ENCODE results near the gene IL1RAP. TPM values are rescaled to one million over a fixed set of nuclear protein-coding genes. Genes with fewer than 3 reads are reported as not detected.

The IL1RAP gene
- total RNA-seq, 4 donors from 2014 or later = 4.9 to 16.9 (median 10.8) TPM

DNA sequence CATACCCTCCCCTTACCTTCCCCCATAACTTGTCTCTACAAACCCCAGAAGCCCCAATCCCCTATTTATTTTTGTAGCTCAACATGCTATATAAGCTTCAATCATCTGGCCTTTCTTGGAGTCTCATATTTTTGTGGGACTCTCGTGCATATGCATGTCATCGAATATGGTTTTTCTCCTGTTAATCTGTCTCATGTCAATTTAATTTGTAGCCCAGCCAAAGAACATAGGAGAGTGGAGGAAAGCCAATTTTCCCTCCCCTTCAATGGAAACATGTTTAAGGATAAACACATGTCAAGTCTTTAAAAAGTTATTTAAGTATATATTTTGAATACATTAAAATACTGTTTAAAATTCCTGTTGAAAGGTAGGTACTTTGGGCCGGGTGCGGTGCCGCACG is 176.4 kb downstream of the IL1RAP start:
- no peaks in the 10 kb centered on the region for H3K36me3 ChIP-seq
- no peaks in the 10 kb centered on the region for H3K27me3 ChIP-seq
- intact Hi-C loops (cut with DNase I) = no loop called here
- no peak overlapping the region for H3K4me3 ChIP-seq (replicated peaks in 1 of 3)
- TF ChIP-seq, protein P1, sequence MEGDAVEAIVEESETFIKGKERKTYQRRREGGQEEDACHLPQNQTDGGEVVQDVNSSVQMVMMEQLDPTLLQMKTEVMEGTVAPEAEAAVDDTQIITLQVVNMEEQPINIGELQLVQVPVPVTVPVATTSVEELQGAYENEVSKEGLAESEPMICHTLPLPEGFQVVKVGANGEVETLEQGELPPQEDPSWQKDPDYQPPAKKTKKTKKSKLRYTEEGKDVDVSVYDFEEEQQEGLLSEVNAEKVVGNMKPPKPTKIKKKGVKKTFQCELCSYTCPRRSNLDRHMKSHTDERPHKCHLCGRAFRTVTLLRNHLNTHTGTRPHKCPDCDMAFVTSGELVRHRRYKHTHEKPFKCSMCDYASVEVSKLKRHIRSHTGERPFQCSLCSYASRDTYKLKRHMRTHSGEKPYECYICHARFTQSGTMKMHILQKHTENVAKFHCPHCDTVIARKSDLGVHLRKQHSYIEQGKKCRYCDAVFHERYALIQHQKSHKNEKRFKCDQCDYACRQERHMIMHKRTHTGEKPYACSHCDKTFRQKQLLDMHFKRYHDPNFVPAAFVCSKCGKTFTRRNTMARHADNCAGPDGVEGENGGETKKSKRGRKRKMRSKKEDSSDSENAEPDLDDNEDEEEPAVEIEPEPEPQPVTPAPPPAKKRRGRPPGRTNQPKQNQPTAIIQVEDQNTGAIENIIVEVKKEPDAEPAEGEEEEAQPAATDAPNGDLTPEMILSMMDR (IDR thresholded peaks at IDR 0.05) = no peak
- no peak for TF ChIP-seq POLR2A (IDR thresholded peaks at IDR 0.05)
- no peaks in the 10 kb centered on the region for H3K9me3 ChIP-seq
- no peaks in the 10 kb centered on the region for H3K4me1 ChIP-seq
- DNase-seq = no peak
- WGBS, 2 donors = 90 to 91% methylated on average over 6 of the region's 6 CpGs
- H3K27ac ChIP-seq = no peak overlapping the region

- Histone ChIP-seq H3K4me3 (replicated peaks in 1 of 3) (no peak overlapping the region), H3K9me3 (no peaks in the 10 kb centered on the region), H3K27me3 (no peaks in the 10 kb centered on the region), H3K27ac (no peak overlapping the region), H3K36me3 (no peaks in the 10 kb centered on the region), H3K4me1 (no peaks in the 10 kb centered on the region)
- DNase-seq = no peak
- intact Hi-C loops (cut with DNase I) = no loop called here
- no peak for TF ChIP-seq POLR2A (IDR thresholded peaks at IDR 0.05)
- TF ChIP-seq, protein P1 (IDR thresholded peaks at IDR 0.05) = no peak
These were observed 178.4 kb downstream of the IL1RAP start for GRCh38 chr3:190692256-190692655.

GRCh38 chr3:190694335-190695001 is 180.6 kb downstream of the IL1RAP start:
- Histone ChIP-seq H3K4me3 (replicated peaks in 1 of 3) (no peak overlapping the region), H3K27me3 (no peaks in the 10 kb centered on the region), H3K9me3 (no peaks in the 10 kb centered on the region), H3K4me1 (no peaks in the 10 kb centered on the region), H3K27ac (no peak overlapping the region), H3K36me3 (no peaks in the 10 kb centered on the region)
- no peak for TF ChIP-seq POLR2A (IDR thresholded peaks at IDR 0.05)
- TF ChIP-seq, protein P1 (IDR thresholded peaks at IDR 0.05) = no peak
- intact Hi-C loops (cut with DNase I) = no loop called here
- WGBS, 2 donors = 82 to 90% methylated on average over 3 of the region's 3 CpGs
- DNase-seq = no peak

DNA sequence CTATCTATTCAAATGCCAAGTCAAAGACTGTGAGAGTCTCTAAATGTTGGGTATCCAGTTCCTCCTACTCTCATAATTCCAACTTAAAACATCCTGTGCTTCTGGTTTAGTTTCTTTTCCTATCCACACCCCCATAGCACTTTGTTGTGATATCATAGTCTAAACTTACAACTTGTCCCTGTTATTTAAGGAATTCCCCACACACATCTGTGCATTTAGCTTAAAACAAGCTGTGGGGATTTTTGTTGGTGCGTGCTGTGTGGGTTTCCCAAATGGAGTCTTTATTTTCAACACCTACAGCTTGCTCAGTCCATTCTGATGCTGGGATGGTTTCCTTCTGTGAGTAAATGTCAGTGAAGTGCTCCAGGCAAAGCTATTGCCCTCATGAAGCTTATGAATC is 181.3 kb downstream of the IL1RAP start:
- no peaks in the 10 kb centered on the region for H3K27me3 ChIP-seq
- WGBS, 2 donors = 91 to 100% methylated on average over 1 of the region's 1 CpG
- no peaks in the 10 kb centered on the region for H3K9me3 ChIP-seq
- intact Hi-C loops (cut with DNase I) = no loop called here
- H3K4me1 ChIP-seq = no peaks in the 10 kb centered on the region
- DNase-seq = no peak
- no peak overlapping the region for H3K27ac ChIP-seq
- H3K4me3 ChIP-seq (replicated peaks in 1 of 3) = no peak overlapping the region
- TF ChIP-seq POLR2A (IDR thresholded peaks at IDR 0.05) = no peak
- TF ChIP-seq, protein P1 (IDR thresholded peaks at IDR 0.05) = no peak
- H3K36me3 ChIP-seq = no peaks in the 10 kb centered on the region

DNA sequence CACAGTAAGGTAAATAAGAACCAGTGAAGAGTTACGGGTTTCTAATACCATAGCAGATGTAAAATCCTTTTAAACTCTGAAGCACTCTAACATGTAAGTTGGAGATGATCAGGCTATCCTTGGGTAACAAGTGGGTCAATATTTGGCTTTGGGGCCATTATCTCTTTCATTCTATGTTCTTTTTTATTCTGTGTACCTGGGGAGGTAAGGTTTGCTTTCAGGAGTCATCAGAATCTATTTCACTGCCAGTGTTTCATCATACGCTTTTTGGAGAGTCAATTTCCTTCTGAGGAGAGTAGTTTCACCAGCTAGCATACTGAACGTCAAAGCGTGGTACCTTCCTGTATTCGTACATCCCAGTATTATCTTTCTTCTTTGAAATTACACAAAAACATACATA is 182.1 kb downstream of the IL1RAP start:
- no peaks in the 10 kb centered on the region for H3K36me3 ChIP-seq
- no peaks in the 10 kb centered on the region for H3K9me3 ChIP-seq
- no peak overlapping the region for H3K27ac ChIP-seq
- H3K4me3 ChIP-seq (replicated peaks in 1 of 3) = no peak overlapping the region
- DNase-seq = no peak
- intact Hi-C loops (cut with DNase I) = no loop called here
- no peaks in the 10 kb centered on the region for H3K4me1 ChIP-seq
- WGBS, 2 donors = 94% methylated on average over 5 of the region's 5 CpGs
- TF ChIP-seq, protein P1 (IDR thresholded peaks at IDR 0.05) = no peak
- TF ChIP-seq POLR2A (IDR thresholded peaks at IDR 0.05) = no peak
- H3K27me3 ChIP-seq = no peaks in the 10 kb centered on the region

Measured in thyroid gland (tissue), 4 donors.